ENCODE data around the gene RAB31. TPM values are rescaled to one million over a fixed set of nuclear protein-coding genes. Genes with fewer than 3 reads are reported as not detected.
A peak's percentile ranks its signal among the peaks of the same experiment; 100 is the strongest.

The RAB31 gene
- total and polyA plus RNA-seq, 2 of the 13 experiments (the other 11 are each of a cell fraction or from before 2014, with no cell fraction given) = 1.1 to 1.7 TPM

DNA sequence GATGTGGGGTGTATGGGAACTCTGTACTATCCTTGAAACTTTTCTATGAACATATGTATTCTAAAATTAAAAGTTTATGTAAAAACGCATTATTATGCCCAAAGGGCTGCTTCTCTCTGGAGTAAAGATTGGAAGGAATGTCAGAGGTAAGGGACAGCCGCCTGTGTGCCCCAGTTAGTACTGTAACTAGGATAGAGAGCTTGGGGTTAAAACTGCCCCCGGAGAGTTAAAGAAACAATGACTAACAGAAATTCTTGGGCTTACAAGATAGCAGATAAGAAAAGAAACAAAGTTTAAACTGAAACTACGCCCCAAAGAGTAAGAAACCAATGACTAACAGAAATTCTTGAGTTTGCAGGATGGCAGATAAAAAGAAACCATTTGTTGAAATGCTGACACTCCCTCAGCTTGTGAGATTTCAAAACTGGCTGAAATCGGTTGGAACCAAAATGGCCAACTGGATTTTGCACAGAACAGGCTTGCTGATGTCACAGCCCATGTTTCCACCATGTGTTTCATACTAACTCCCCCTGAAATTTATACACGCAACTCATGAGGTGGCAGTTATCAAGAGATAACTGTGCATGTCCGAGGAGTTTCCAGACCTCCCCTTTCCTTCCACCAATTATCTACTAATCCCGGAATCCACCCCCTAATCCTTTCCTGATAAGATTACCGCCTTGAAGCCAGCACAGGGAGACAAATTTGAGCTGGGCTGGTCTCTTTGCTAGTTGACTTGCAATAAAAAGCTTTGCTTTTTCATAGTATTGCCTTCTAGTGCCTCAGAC, 169.0 kb downstream of the RAB31 start (continued):
- TF ChIP-seq, protein P1, sequence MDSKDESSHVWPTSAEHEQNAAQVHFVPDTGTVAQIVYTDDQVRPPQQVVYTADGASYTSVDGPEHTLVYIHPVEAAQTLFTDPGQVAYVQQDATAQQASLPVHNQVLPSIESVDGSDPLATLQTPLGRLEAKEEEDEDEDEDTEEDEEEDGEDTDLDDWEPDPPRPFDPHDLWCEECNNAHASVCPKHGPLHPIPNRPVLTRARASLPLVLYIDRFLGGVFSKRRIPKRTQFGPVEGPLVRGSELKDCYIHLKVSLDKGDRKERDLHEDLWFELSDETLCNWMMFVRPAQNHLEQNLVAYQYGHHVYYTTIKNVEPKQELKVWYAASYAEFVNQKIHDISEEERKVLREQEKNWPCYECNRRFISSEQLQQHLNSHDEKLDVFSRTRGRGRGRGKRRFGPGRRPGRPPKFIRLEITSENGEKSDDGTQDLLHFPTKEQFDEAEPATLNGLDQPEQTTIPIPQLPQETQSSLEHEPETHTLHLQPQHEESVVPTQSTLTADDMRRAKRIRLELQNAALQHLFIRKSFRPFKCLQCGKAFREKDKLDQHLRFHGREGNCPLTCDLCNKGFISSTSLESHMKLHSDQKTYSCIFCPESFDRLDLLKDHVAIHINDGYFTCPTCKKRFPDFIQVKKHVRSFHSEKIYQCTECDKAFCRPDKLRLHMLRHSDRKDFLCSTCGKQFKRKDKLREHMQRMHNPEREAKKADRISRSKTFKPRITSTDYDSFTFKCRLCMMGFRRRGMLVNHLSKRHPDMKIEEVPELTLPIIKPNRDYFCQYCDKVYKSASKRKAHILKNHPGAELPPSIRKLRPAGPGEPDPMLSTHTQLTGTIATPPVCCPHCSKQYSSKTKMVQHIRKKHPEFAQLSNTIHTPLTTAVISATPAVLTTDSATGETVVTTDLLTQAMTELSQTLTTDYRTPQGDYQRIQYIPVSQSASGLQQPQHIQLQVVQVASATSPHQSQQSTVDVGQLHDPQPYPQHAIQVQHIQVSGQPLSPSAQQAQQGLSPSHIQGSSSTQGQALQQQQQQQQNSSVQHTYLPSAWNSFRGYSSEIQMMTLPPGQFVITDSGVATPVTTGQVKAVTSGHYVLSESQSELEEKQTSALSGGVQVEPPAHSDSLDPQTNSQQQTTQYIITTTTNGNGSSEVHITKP (CRISPR knock-in tag; IDR thresholded peaks at IDR 0.05; ENCODE audit: low read depth) = no peak
- peak; percentile 45 for TF ChIP-seq YY1 (IDR thresholded peaks at IDR 0.05; ENCODE audit: insufficient read depth, insufficient replicate concordance, low read depth, low read length)
- no peak for TF ChIP-seq POGZ (CRISPR knock-in tag; IDR thresholded peaks at IDR 0.05)
- TF ChIP-seq ZNF260 (CRISPR knock-in tag; IDR thresholded peaks at IDR 0.05; ENCODE audit: borderline replicate concordance, low read depth) = no peak
- no peak for TF ChIP-seq SP140L (CRISPR knock-in tag; IDR thresholded peaks at IDR 0.05; ENCODE audit: borderline replicate concordance)
- TF ChIP-seq CC2D1A (CRISPR knock-in tag; IDR thresholded peaks at IDR 0.05) = no peak
- no peak for TF ChIP-seq HMG20B (CRISPR knock-in tag; conservative IDR thresholded peaks at IDR 0.05)
- no peak for TF ChIP-seq NCOA2 (CRISPR knock-in tag; IDR thresholded peaks at IDR 0.05)
- TF ChIP-seq ZNF569 (CRISPR knock-in tag; IDR thresholded peaks at IDR 0.05; ENCODE audit: borderline replicate concordance) = no peak
- no peak for TF ChIP-seq HES4 (CRISPR knock-in tag; IDR thresholded peaks at IDR 0.05; ENCODE audit: borderline replicate concordance)
- peak; percentile 25 for TF ChIP-seq TEAD3 (CRISPR knock-in tag; optimal IDR thresholded peaks at IDR 0.05; ENCODE audit: borderline replicate concordance)
- no peak for TF ChIP-seq ZZZ3 (CRISPR knock-in tag; IDR thresholded peaks at IDR 0.05; ENCODE audit: borderline replicate concordance)
- TF ChIP-seq ZNF775 (CRISPR knock-in tag; IDR thresholded peaks at IDR 0.05; ENCODE audit: borderline replicate concordance) = no peak
- no peak for TF ChIP-seq PHF20 (CRISPR knock-in tag; IDR thresholded peaks at IDR 0.05)
- TF ChIP-seq, protein P2, sequence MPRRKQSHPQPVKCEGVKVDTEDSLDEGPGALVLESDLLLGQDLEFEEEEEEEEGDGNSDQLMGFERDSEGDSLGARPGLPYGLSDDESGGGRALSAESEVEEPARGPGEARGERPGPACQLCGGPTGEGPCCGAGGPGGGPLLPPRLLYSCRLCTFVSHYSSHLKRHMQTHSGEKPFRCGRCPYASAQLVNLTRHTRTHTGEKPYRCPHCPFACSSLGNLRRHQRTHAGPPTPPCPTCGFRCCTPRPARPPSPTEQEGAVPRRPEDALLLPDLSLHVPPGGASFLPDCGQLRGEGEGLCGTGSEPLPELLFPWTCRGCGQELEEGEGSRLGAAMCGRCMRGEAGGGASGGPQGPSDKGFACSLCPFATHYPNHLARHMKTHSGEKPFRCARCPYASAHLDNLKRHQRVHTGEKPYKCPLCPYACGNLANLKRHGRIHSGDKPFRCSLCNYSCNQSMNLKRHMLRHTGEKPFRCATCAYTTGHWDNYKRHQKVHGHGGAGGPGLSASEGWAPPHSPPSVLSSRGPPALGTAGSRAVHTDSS (CRISPR knock-in tag; conservative IDR thresholded peaks at IDR 0.05) = no peak
- no peak for TF ChIP-seq CAMTA2 (CRISPR knock-in tag; IDR thresholded peaks at IDR 0.05; ENCODE audit: borderline replicate concordance)
- no peak for TF ChIP-seq AGO2 (optimal IDR thresholded peaks at IDR 0.05; ENCODE audit: low read depth, low read length)
- 0 out of 2 replicates have a peak, but pooled peaks have one; percentile 19 for TF ChIP-seq DMAP1 (CRISPR knock-in tag; IDR thresholded peaks at IDR 0.05)
- TF ChIP-seq SIX4 (CRISPR knock-in tag; IDR thresholded peaks at IDR 0.05) = no peak
- TF ChIP-seq, protein P3, sequence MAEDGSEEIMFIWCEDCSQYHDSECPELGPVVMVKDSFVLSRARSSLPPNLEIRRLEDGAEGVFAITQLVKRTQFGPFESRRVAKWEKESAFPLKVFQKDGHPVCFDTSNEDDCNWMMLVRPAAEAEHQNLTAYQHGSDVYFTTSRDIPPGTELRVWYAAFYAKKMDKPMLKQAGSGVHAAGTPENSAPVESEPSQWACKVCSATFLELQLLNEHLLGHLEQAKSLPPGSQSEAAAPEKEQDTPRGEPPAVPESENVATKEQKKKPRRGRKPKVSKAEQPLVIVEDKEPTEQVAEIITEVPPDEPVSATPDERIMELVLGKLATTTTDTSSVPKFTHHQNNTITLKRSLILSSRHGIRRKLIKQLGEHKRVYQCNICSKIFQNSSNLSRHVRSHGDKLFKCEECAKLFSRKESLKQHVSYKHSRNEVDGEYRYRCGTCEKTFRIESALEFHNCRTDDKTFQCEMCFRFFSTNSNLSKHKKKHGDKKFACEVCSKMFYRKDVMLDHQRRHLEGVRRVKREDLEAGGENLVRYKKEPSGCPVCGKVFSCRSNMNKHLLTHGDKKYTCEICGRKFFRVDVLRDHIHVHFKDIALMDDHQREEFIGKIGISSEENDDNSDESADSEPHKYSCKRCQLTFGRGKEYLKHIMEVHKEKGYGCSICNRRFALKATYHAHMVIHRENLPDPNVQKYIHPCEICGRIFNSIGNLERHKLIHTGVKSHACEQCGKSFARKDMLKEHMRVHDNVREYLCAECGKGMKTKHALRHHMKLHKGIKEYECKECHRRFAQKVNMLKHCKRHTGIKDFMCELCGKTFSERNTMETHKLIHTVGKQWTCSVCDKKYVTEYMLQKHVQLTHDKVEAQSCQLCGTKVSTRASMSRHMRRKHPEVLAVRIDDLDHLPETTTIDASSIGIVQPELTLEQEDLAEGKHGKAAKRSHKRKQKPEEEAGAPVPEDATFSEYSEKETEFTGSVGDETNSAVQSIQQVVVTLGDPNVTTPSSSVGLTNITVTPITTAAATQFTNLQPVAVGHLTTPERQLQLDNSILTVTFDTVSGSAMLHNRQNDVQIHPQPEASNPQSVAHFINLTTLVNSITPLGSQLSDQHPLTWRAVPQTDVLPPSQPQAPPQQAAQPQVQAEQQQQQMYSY (CRISPR knock-in tag; IDR thresholded peaks at IDR 0.05) = peak; percentile 54; the same call in 1 of the 2 replicates
